IMR-90 (cell line): ENCODE measurements around the gene GADL1. TPM values are rescaled to one million over a fixed set of nuclear protein-coding genes. Genes with fewer than 3 reads are reported as not detected.

ENCODE experiments used
- ATAC-seq: fragments of 200-7000 bp; cut with Tn5 transposase; 2 replicates; pipeline ENCODE4 v1.9.1; 2020; ENCODE audit warnings: low read depth, mild to moderate bottlenecking, moderate library complexity
- BruUV-seq: library from RNA; stranded (reverse); fragments of 400-500 nt; replicated peaks from 2 replicates; lab custom pipeline; 2021; lab: Mats Ljungman, UMichigan
- CTCF ChIA-PET: fragments of 300-600 bp; formaldehyde crosslinking; extraction: SDS; loops from one replicate; lab custom pipeline; 2021; ENCODE audit warnings: antibody characterized with exemption; lab: Yijun Ruan, JAX
- POLR2A ChIA-PET: fragments of 300-600 bp; sonication (Branson Sonifier 250); formaldehyde crosslinking; loops from one replicate; lab custom pipeline; 2022; ENCODE audit warnings: antibody characterized with exemption; ENCODE audit not compliant: unreplicated experiment; lab: Charles Lee
- DNase-seq: peaks from one replicate; pipeline ENCODE4 v3.0.0; 2013
- H2AFZ ChIP-seq: replicated peaks from 2 replicates; pipeline ENCODE3; 2013; ENCODE audit warnings: low read length, mild to moderate bottlenecking; ENCODE audit not compliant: poor library complexity
- H2AK5ac ChIP-seq: 2 replicates; pipeline ENCODE4 v1.6.1; 2013; ENCODE audit warnings: low read depth, low read length, inconsistent platforms
- H2AK9ac ChIP-seq: replicated peaks from 2 replicates; pipeline ENCODE3; 2013; ENCODE audit warnings: mild to moderate bottlenecking, low read depth, low read length, moderate library complexity; ENCODE audit not compliant: poor library complexity
- H2BK120ac ChIP-seq: 2 replicates; pipeline ENCODE4 v1.6.1; 2013; ENCODE audit warnings: low read depth, low read length, inconsistent platforms
- H2BK15ac ChIP-seq: 3 replicates; pipeline ENCODE4 v1.6.1; 2013; ENCODE audit warnings: low read depth, low read length, inconsistent platforms
- H2BK20ac ChIP-seq: 2 replicates; pipeline ENCODE4 v1.6.1; 2013; ENCODE audit warnings: low read depth, mild to moderate bottlenecking, inconsistent platforms, low read length, moderate library complexity
- H2BK5ac ChIP-seq: 2 replicates; pipeline ENCODE4 v1.6.1; 2013; ENCODE audit warnings: mild to moderate bottlenecking, low read depth, low read length, inconsistent platforms; ENCODE audit not compliant: poor library complexity, severe bottlenecking
- H3K14ac ChIP-seq: replicated peaks from 2 replicates; pipeline ENCODE4 v1.6.1; 2013; ENCODE audit warnings: low read depth, low read length, inconsistent platforms
- H3K18ac ChIP-seq: 2 replicates; pipeline ENCODE4 v1.6.1; 2013; ENCODE audit warnings: low read depth, low read length, control low read depth
- H3K23ac ChIP-seq: 2 replicates; pipeline ENCODE4 v1.6.1; 2013; ENCODE audit warnings: low read depth, low read length, inconsistent platforms
- H3K27ac ChIP-seq: 2 replicates; pipeline ENCODE4 v1.5.1; 2013; ENCODE audit warnings: mild to moderate bottlenecking, control low read depth, low read length; ENCODE audit not compliant: insufficient read depth
- H3K27me3 ChIP-seq: 2 replicates; pipeline ENCODE4 v1.6.1; 2013; ENCODE audit warnings: low read length; ENCODE audit not compliant: control insufficient read depth, insufficient read depth
- H3K36me3 ChIP-seq: 2 replicates; pipeline ENCODE4 v1.6.1; 2013; ENCODE audit warnings: low read length, mixed read lengths; ENCODE audit not compliant: control insufficient read depth, insufficient read depth
- H3K4ac ChIP-seq: 2 replicates; pipeline ENCODE4 v1.6.1; 2013; ENCODE audit warnings: low read depth, low read length, inconsistent platforms
- H3K4me1 ChIP-seq: 2 replicates; pipeline ENCODE4 v1.6.1; 2013; ENCODE audit warnings: low read length, mixed read lengths; ENCODE audit not compliant: control insufficient read depth, insufficient read depth
- H3K4me2 ChIP-seq: 2 replicates; pipeline ENCODE4 v1.6.1; 2013; ENCODE audit warnings: low read depth, mild to moderate bottlenecking, control low read depth, low read length, moderate library complexity
- H3K4me3 ChIP-seq: 2 replicates; pipeline ENCODE4 v1.5.1; 2013; ENCODE audit warnings: low read depth, mild to moderate bottlenecking, control low read depth, low read length, moderate library complexity; ENCODE audit not compliant: insufficient read depth
- H3K56ac ChIP-seq: 2 replicates; pipeline ENCODE4 v1.6.1; 2013; ENCODE audit warnings: low read length, inconsistent platforms; ENCODE audit not compliant: insufficient read depth; ENCODE audit errors: extremely low read depth
- H3K79me1 ChIP-seq, 2 experiments: 2 replicates each; pipeline ENCODE4 v1.6.1; 2013; ENCODE audit warnings: low read length in 2 of 2, inconsistent platforms in 1 of 2, low read depth in 1 of 2
- H3K9ac ChIP-seq: 2 replicates; pipeline ENCODE4 v1.6.1; 2013; ENCODE audit warnings: low read depth, low read length, control low read depth
- H3K9me1 ChIP-seq: 2 replicates; pipeline ENCODE4 v1.6.1; 2013; ENCODE audit warnings: low read length, inconsistent platforms; ENCODE audit not compliant: insufficient read depth
- H3K9me3 ChIP-seq: 2 replicates; pipeline ENCODE4 v1.6.1; 2013; ENCODE audit warnings: low read length; ENCODE audit not compliant: control insufficient read depth, insufficient read depth
- H4K20me1 ChIP-seq: 2 replicates; pipeline ENCODE4 v1.6.1; 2013; ENCODE audit warnings: low read length, inconsistent platforms; ENCODE audit not compliant: insufficient read depth
- H4K5ac ChIP-seq: 2 replicates; pipeline ENCODE4 v1.6.1; 2013; ENCODE audit warnings: mild to moderate bottlenecking, low read depth, low read length, control low read depth
- H4K8ac ChIP-seq, 2 experiments: 2 replicates each; pipeline ENCODE4 v1.6.1; 2013; ENCODE audit warnings: low read depth in 2 of 2, low read length in 2 of 2, control low read depth in 1 of 2, inconsistent platforms in 1 of 2
- H4K91ac ChIP-seq: 2 replicates; pipeline ENCODE4 v1.6.1; 2013; ENCODE audit warnings: low read depth, low read length, inconsistent platforms; ENCODE audit not compliant: insufficient read depth
- BHLHE40 ChIP-seq: fragments of 150-350 bp; IDR thresholded peaks from 2 replicates; pipeline ENCODE4 v1.6.1; 2016; ENCODE audit warnings: mild to moderate bottlenecking, low read depth, low read length
- CEBPB ChIP-seq: IDR thresholded peaks from 2 replicates; pipeline ENCODE4 v1.6.1; 2012; ENCODE audit warnings: low read depth, low read length, improper control_type of control experiment
- CHD1 ChIP-seq: IDR thresholded peaks from 2 replicates; pipeline ENCODE4 v1.6.1; 2012; ENCODE audit warnings: low read depth, low read length, improper control_type of control experiment
- FOS ChIP-seq: fragments of 150-350 bp; IDR thresholded peaks from 2 replicates; pipeline ENCODE4 v1.6.1; 2016; ENCODE audit warnings: low read depth, low read length
- MAFK ChIP-seq: IDR thresholded peaks from 2 replicates; pipeline ENCODE4 v1.6.1; 2012; ENCODE audit warnings: low read depth, low read length, improper control_type of control experiment
- MAZ ChIP-seq: IDR thresholded peaks from 2 replicates; pipeline ENCODE4 v1.6.1; 2012; ENCODE audit warnings: low read depth, mild to moderate bottlenecking, low read length, improper control_type of control experiment, moderate library complexity, borderline replicate concordance
- MXI1 ChIP-seq: IDR thresholded peaks from 2 replicates; pipeline ENCODE4 v1.6.1; 2012; ENCODE audit warnings: low read depth, mild to moderate bottlenecking, low read length, moderate library complexity, borderline replicate concordance
- NFE2L2 ChIP-seq: fragments of 150-350 bp; IDR thresholded peaks from 2 replicates; pipeline ENCODE4 v1.6.1; 2016; ENCODE audit warnings: low read depth, mild to moderate bottlenecking, low read length
- POLR2A ChIP-seq: IDR thresholded peaks from 2 replicates; pipeline ENCODE4 v1.6.1; 2012; ENCODE audit warnings: mild to moderate bottlenecking, low read depth, low read length
- RAD21 ChIP-seq: IDR thresholded peaks from 2 replicates; pipeline ENCODE4 v1.6.1; 2012; ENCODE audit warnings: low read length, improper control_type of control experiment
- RCOR1 ChIP-seq: IDR thresholded peaks from 2 replicates; pipeline ENCODE4 v1.6.1; 2012; ENCODE audit warnings: mild to moderate bottlenecking, low read length, improper control_type of control experiment; ENCODE audit not compliant: insufficient replicate concordance
- RFX5 ChIP-seq: IDR thresholded peaks from 2 replicates; pipeline ENCODE4 v1.8.0; 2012; ENCODE audit warnings: low read depth, mild to moderate bottlenecking, low read length, moderate library complexity
- SMC3 ChIP-seq: fragments of 150-350 bp; IDR thresholded peaks from 2 replicates; pipeline ENCODE4 v1.6.1; 2016; ENCODE audit warnings: low read depth, mild to moderate bottlenecking, antibody characterized with exemption, low read length, moderate library complexity
- WGBS, 2 experiments: methylation state at CpG; one replicate each; pipeline versions ENCODE4 v1.1.5 to v1.1.7; 2013; ENCODE audit warnings: missing lambda C conversion rate in 2 of 2; ENCODE audit not compliant: insufficient read length in 1 of 2; ENCODE audit errors: extremely low coverage in 2 of 2; 5-methylcytosine and 5-hydroxymethylcytosine counted together
- dilution Hi-C: fragments of 300-500 bp; cut with HindIII; formaldehyde crosslinking; loops from one replicate; pipeline ENCODE4 v1.14.3; 2018; ENCODE audit warnings: low sequenced_read_pairs; ENCODE audit not compliant: unreplicated experiment
- in situ Hi-C: fragments of 300-500 bp; cut with MboI; formaldehyde crosslinking; loops from 3 replicates; pipeline ENCODE4 v1.14.3; 2019; ENCODE audit warnings: low sequenced_read_pairs, inconsistent platforms, mixed read lengths
- intact Hi-C: fragments of 100-400 bp; cut with micrococcal nuclease; formaldehyde crosslinking; loops from 2 replicates; pipeline ENCODE4 v1.10.0; 2022
- polyA plus RNA-seq, 3 experiments: library from polyadenylated mRNA; depleted of rRNA; stranded (reverse); fragments of >200 nt; gene quantifications; 2 replicates each; pipeline ENCODE4 v1.2.3, GENCODE V29; 2012; ENCODE audit warnings: low replicate concordance in 1 of 3
- total RNA-seq: library from RNA; depleted of rRNA; stranded (reverse); fragments of >200 nt; gene quantifications from 2 replicates; pipeline ENCODE4 v1.2.3, GENCODE V29; 2012
- TF ChIP-seq, protein P1 (sequence below): conservative IDR thresholded peaks from 2 replicates; pipeline ENCODE4 v1.5.1; 2012; ENCODE audit warnings: mild to moderate bottlenecking, low read depth, low read length, improper control_type of control experiment
- TF ChIP-seq, protein P2 (sequence below): fragments of 150-350 bp; IDR thresholded peaks from 2 replicates; pipeline ENCODE4 v1.6.1; 2017; ENCODE audit warnings: mild to moderate bottlenecking, antibody characterized with exemption, low read length, low read depth
- TF ChIP-seq, protein P3 (sequence below): fragments of 150-350 bp; IDR thresholded peaks from 2 replicates; pipeline ENCODE4 v1.6.1; 2016; ENCODE audit warnings: low read depth, mild to moderate bottlenecking, low read length, moderate library complexity, borderline replicate concordance

Gene GADL1
- total and polyA plus RNA-seq, 2 of the 4 experiments (the other 2 are of a cell fraction), result not detected

DNA sequence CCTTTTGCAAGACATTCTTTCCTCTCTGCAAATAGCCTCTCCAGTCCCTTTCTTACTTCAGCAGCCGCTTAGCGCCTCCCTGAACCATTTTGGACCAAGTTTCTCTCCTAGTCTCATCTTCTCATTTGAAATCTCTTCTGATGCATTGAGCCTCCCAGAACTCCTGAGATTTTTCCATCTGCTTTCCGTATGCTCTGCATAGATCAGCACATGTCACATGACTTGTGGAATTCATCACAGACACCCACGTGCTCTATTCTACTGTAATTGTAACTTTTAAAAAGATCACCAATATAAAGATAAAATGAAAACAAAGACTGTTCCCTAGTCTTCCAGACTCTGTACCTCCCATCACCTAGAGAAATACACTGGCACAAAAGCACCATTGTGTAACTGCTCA is 100.7 kb downstream of the GADL1 start:
- H4K8ac ChIP-seq, result no peak overlapping the region
- H4K91ac ChIP-seq, result no peak overlapping the region
- no TSS peak for BruUV-seq
- no peak overlapping the region for H3K9ac ChIP-seq
- no peak overlapping the region for H3K18ac ChIP-seq
- peaks cover 2% of the 10 kb centered on the region; the same call in 1 of the 2 replicates for H3K27me3 ChIP-seq
- H3K56ac ChIP-seq, result no peak overlapping the region
- H3K27ac ChIP-seq, result no peak overlapping the region
- H4K5ac ChIP-seq, result no peak overlapping the region
- no peaks in the 10 kb centered on the region for H3K79me1 ChIP-seq
- CTCF ChIA-PET, result no interaction called here
- H3K36me3 ChIP-seq, result no peaks in the 10 kb centered on the region
- no peak overlapping the region for H2BK20ac ChIP-seq
- H2BK120ac ChIP-seq, result no peak overlapping the region
- H3K4me3 ChIP-seq, result no peak overlapping the region
- TF ChIP-seq MAZ, result no peak
- TF ChIP-seq RAD21, result no peak
- TF ChIP-seq, protein P1, sequence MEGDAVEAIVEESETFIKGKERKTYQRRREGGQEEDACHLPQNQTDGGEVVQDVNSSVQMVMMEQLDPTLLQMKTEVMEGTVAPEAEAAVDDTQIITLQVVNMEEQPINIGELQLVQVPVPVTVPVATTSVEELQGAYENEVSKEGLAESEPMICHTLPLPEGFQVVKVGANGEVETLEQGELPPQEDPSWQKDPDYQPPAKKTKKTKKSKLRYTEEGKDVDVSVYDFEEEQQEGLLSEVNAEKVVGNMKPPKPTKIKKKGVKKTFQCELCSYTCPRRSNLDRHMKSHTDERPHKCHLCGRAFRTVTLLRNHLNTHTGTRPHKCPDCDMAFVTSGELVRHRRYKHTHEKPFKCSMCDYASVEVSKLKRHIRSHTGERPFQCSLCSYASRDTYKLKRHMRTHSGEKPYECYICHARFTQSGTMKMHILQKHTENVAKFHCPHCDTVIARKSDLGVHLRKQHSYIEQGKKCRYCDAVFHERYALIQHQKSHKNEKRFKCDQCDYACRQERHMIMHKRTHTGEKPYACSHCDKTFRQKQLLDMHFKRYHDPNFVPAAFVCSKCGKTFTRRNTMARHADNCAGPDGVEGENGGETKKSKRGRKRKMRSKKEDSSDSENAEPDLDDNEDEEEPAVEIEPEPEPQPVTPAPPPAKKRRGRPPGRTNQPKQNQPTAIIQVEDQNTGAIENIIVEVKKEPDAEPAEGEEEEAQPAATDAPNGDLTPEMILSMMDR, result no peak
- TF ChIP-seq MAFK, result no peak
- TF ChIP-seq BHLHE40, result no peak
- TF ChIP-seq, protein P2, sequence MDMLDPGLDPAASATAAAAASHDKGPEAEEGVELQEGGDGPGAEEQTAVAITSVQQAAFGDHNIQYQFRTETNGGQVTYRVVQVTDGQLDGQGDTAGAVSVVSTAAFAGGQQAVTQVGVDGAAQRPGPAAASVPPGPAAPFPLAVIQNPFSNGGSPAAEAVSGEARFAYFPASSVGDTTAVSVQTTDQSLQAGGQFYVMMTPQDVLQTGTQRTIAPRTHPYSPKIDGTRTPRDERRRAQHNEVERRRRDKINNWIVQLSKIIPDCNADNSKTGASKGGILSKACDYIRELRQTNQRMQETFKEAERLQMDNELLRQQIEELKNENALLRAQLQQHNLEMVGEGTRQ, result no peak
- no peak for TF ChIP-seq POLR2A
- TF ChIP-seq NFE2L2, result no peak
- TF ChIP-seq CHD1, result no peak
- TF ChIP-seq FOS, result no peak
- no peak for TF ChIP-seq MXI1
- TF ChIP-seq, protein P3, sequence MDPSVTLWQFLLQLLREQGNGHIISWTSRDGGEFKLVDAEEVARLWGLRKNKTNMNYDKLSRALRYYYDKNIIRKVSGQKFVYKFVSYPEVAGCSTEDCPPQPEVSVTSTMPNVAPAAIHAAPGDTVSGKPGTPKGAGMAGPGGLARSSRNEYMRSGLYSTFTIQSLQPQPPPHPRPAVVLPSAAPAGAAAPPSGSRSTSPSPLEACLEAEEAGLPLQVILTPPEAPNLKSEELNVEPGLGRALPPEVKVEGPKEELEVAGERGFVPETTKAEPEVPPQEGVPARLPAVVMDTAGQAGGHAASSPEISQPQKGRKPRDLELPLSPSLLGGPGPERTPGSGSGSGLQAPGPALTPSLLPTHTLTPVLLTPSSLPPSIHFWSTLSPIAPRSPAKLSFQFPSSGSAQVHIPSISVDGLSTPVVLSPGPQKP, result no peak
- TF ChIP-seq RFX5, result no peak
- TF ChIP-seq RCOR1, result no peak
- no peak for TF ChIP-seq SMC3
- TF ChIP-seq CEBPB, result no peak
- no peak overlapping the region for H3K23ac ChIP-seq
- H2BK5ac ChIP-seq, result no peak overlapping the region
- 100% methylated on average over 3 of the region's 4 CpGs; no CpG with 5 or more reads in 1 of the 2 experiments for WGBS, 2 experiments
- intact Hi-C loops, result no loop called here
- no peak overlapping the region for H2AK9ac ChIP-seq
- dilution Hi-C loops, result no loop called here
- POLR2A ChIA-PET, result no interaction called here
- H3K9me3 ChIP-seq, result no peaks in the 10 kb centered on the region
- in situ Hi-C loops, result loop anchor here (25.0 kb wide), 1 partner anchor 969 kb away; no protein-coding TSS in a partner anchor
- H3K4me1 ChIP-seq, result no peaks in the 10 kb centered on the region
- H3K4me2 ChIP-seq, result no peak overlapping the region
- no peak for ATAC-seq
- no peak overlapping the region for H2AFZ ChIP-seq
- H4K20me1 ChIP-seq, result no peaks in the 10 kb centered on the region
- DNase-seq, result no peak
- no peak overlapping the region for H2BK15ac ChIP-seq
- H3K14ac ChIP-seq, result no peak overlapping the region
- no peak overlapping the region for H3K4ac ChIP-seq
- H2AK5ac ChIP-seq, result no peak overlapping the region
- H3K9me1 ChIP-seq, result no peaks in the 10 kb centered on the region
